ENCODE results near the gene YEATS2.
"Not testable (repeated sequence)": the region's sequence is repeated elsewhere in the genome, so short reads cannot be mapped to it uniquely, and the experiment has no call there.

Gene YEATS2

DNA sequence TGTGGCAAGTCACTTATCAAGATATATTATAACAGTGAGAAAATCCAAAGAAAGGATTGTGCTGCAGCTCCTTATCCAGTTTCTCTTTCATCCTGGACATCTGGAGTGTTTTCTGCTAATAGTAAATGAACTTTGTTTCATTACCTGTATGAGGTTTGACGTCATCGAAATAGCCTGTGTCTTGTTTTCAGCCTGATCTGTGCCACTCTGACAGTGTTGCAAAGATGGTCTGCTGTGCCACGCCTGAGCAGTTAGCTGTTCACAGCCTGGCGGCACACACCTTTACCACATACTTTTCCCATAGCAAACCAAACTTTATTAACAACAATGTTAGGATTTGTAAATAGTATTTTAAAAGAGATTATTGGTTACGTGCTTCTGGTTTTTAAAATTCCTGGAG lies 34.0 kb downstream of the YEATS2 start:
- CTCF ChIA-PET, result no interaction called here
- TF ChIP-seq CTCF (conservative IDR thresholded peaks at IDR 0.05; ENCODE audit: low read depth), result no peak
- no peak overlapping the region for H3K27ac ChIP-seq
- POLR2A ChIA-PET (ENCODE audit: low non-redundant PET), result no interaction called here
- no peak for DNase-seq (ENCODE audit: low spot score)

- H3K27ac ChIP-seq, result no peak overlapping the region
- POLR2A ChIA-PET (ENCODE audit: low non-redundant PET), result no interaction called here
- CTCF ChIA-PET, result no interaction called here
- no peak for DNase-seq (ENCODE audit: low spot score)
- TF ChIP-seq CTCF (conservative IDR thresholded peaks at IDR 0.05; ENCODE audit: low read depth), result no peak
These were observed 36.0 kb downstream of the YEATS2 start for GRCh38 chr3:183733553-183733952.

- no peak for TF ChIP-seq CTCF (conservative IDR thresholded peaks at IDR 0.05; ENCODE audit: low read depth)
- POLR2A ChIA-PET (ENCODE audit: low non-redundant PET), result no interaction called here
- H3K27ac ChIP-seq, result no peak overlapping the region
These were observed 37.3 kb downstream of the YEATS2 start for GRCh38 chr3:183734750-183735494.

DNA sequence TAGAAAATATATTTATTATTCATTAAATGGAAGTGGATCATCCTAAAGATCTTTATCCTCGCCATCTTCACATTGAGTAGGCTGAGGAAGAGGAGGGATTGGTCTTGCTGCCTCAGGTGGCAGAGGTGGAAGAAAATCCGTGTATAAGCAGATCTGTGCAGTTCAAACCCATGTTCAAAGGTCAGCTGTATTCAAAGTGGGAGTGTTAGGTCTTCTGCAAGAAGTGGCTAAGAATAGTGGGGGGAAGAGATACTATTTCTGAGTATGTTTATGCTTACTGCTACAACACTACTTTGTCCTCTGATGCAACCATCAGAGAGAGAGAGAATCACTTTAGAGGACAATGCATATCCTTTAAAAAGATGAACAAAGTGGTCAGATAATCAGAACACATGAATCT lies 39.5 kb downstream of the YEATS2 start:
- DNase-seq (ENCODE audit: low spot score), result no peak
- no peak for TF ChIP-seq CTCF (conservative IDR thresholded peaks at IDR 0.05; ENCODE audit: low read depth)
- ChIA-PET POLR2A (ENCODE audit: low non-redundant PET) (no interaction called here), CTCF (no interaction called here)
- H3K27ac ChIP-seq, result no peak overlapping the region

More at GRCh38 chr3:183734750-183735494, 37.3 kb downstream of the YEATS2 start:
- CTCF ChIA-PET, result no interaction called here
- DNase-seq (ENCODE audit: low spot score), result no peak

DNA sequence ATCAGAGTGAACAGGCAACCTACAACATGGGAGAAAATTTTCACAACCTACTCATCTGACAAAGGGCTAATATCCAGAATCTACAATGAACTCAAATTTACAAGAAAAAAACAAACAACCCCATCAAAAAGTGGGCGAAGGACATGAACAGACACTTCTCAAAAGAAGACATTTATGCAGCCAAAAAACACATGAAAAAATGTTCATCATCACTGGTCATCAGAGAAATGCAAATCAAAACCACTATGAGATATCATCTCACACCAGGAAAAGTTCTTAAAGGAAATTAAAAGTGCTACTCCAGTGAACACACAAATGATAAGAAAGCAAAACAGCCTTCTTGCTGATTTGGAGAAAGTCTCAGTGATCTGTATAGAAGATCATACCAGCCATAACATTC lies 42.6 kb downstream of the YEATS2 start:
- CTCF ChIA-PET; POLR2A ChIA-PET (ENCODE audit: low non-redundant PET); DNase-seq (ENCODE audit: low spot score); H3K27ac ChIP-seq: not testable (repeated sequence)

- no peak overlapping the region for H3K27ac ChIP-seq
- ChIA-PET CTCF (no interaction called here), POLR2A (ENCODE audit: low non-redundant PET) (no interaction called here)
- no peak for TF ChIP-seq CTCF (conservative IDR thresholded peaks at IDR 0.05; ENCODE audit: low read depth)
- no peak for DNase-seq (ENCODE audit: low spot score)
These were observed 45.6 kb downstream of the YEATS2 start for GRCh38 chr3:183743231-183743630.

GRCh38 chr3:183745300-183746098 lies 47.9 kb downstream of the YEATS2 start:
- H3K27ac ChIP-seq, result no peak overlapping the region
- ChIA-PET POLR2A (ENCODE audit: low non-redundant PET) (no interaction called here), CTCF (no interaction called here)
- TF ChIP-seq CTCF (conservative IDR thresholded peaks at IDR 0.05; ENCODE audit: low read depth), result no peak
- no peak for DNase-seq (ENCODE audit: low spot score)

All from RWPE1 (cell line).